GM18507 (cell line): ENCODE results near the gene CEP112.

ENCODE experiments used
- DNase-seq: peaks from one replicate; pipeline ENCODE4 v3.0.0; 2011; ENCODE audit warnings: low read depth; ENCODE audit not compliant: insufficient read length; ENCODE audit errors: extremely low spot score
- FAIRE-seq: peaks from 2 replicates; lab custom pipeline; 2011; peaks lifted over from hg19 to GRCh38; lab: Jason Lieb, UNC

CEP112 gene

GRCh38 chr17:65774787-65775186, 417.1 kb downstream of the CEP112 start:
- no peak for FAIRE-seq

GRCh38 chr17:65772989-65773388, 418.9 kb downstream of the CEP112 start:
- FAIRE-seq (no peak), DNase-seq (no peak)

More at GRCh38 chr17:65774787-65775186, 417.1 kb downstream of the CEP112 start:
- no peak for DNase-seq

- FAIRE-seq: no peak
- DNase-seq: no peak
These were observed 420.2 kb downstream of the CEP112 start for GRCh38 chr17:65771704-65772103.

GRCh38 chr17:65763786-65764185, 428.1 kb downstream of the CEP112 start:
- no peak for FAIRE-seq
- no peak for DNase-seq

- FAIRE-seq (no peak), DNase-seq (no peak)
These were observed 429.0 kb downstream of the CEP112 start for GRCh38 chr17:65762973-65763372.

- DNase-seq: no peak
- no peak for FAIRE-seq
These were observed 432.4 kb downstream of the CEP112 start for GRCh38 chr17:65759532-65759931.

- DNase-seq (no peak), FAIRE-seq (no peak)
These were observed 435.2 kb downstream of the CEP112 start for GRCh38 chr17:65756760-65757159.

- FAIRE-seq (no peak), DNase-seq (no peak)
These were observed 436.1 kb downstream of the CEP112 start for GRCh38 chr17:65755799-65756198.

- no peak for DNase-seq
- no peak for FAIRE-seq
These were observed 437.3 kb downstream of the CEP112 start for GRCh38 chr17:65754630-65755029.

GRCh38 chr17:65754081-65754480, 437.9 kb downstream of the CEP112 start:
- FAIRE-seq (no peak), DNase-seq (no peak)

- FAIRE-seq: no peak
- DNase-seq: no peak
These were observed 438.6 kb downstream of the CEP112 start for GRCh38 chr17:65753348-65753747.

- DNase-seq: no peak
- FAIRE-seq: no peak
These were observed 440.7 kb downstream of the CEP112 start for GRCh38 chr17:65751263-65751662.

GRCh38 chr17:65750631-65751115, 441.3 kb downstream of the CEP112 start:
- no peak for FAIRE-seq
- no peak for DNase-seq

GRCh38 chr17:65750166-65750565, 441.8 kb downstream of the CEP112 start:
- DNase-seq: no peak
- no peak for FAIRE-seq

- no peak for FAIRE-seq
These were observed 442.5 kb downstream of the CEP112 start for GRCh38 chr17:65749479-65749878.

GRCh38 chr17:65745241-65745640, 446.7 kb downstream of the CEP112 start:
- FAIRE-seq (no peak), DNase-seq (no peak)

More at GRCh38 chr17:65749479-65749878, 442.5 kb downstream of the CEP112 start:
- DNase-seq: no peak

- no peak for DNase-seq
- FAIRE-seq: no peak
These were observed 448.7 kb downstream of the CEP112 start for GRCh38 chr17:65743308-65743655.

GRCh38 chr17:65742403-65743307, 449.3 kb downstream of the CEP112 start:
- FAIRE-seq (no peak), DNase-seq (no peak)

- DNase-seq: no peak
- FAIRE-seq: no peak
These were observed 450.2 kb downstream of the CEP112 start for GRCh38 chr17:65741710-65742109.

- FAIRE-seq (no peak), DNase-seq (no peak)
These were observed 452.9 kb downstream of the CEP112 start for GRCh38 chr17:65739034-65739433.

GRCh38 chr17:65737451-65737850, 454.5 kb downstream of the CEP112 start:
- FAIRE-seq (no peak), DNase-seq (no peak)
